Left lung (tissue), 10 donors: ENCODE results near the gene AP2A2. TPM values are rescaled to one million over a fixed set of nuclear protein-coding genes. Genes with fewer than 3 reads are reported as not detected.
A peak's percentile ranks its signal among the peaks of the same experiment; 100 is the strongest.

ENCODE experiments used
- ATAC-seq: fragments of 200-7000 bp; cut with Tn5 transposase; one replicate; pipeline ENCODE4 v1.9.1; 2020; ENCODE audit warnings: moderate library complexity
- DNase-seq, 4 donors: peaks; one replicate each; pipeline ENCODE4 v3.0.0-alpha.2; 2013 to 2020
- H3K27ac ChIP-seq, 2 donors: fragments of 200-600 bp; sonication (generic) in 1 of 2; one replicate each; pipeline versions ENCODE4 v1.5.0 to v1.8.0; 2020 to 2021
- H3K27me3 ChIP-seq, 2 donors: fragments of 200-600 bp; sonication (generic) in 1 of 2; one replicate each; pipeline versions ENCODE4 v1.5.0 to v1.8.0; 2020 to 2021
- H3K36me3 ChIP-seq, 2 donors: fragments of 200-600 bp; sonication (generic) in 1 of 2; one replicate each; pipeline versions ENCODE4 v1.5.0 to v1.8.0; 2020 to 2021
- H3K4me1 ChIP-seq, 2 donors: fragments of 200-600 bp; one replicate each; pipeline ENCODE4 v1.8.0; 2021
- H3K4me3 ChIP-seq, 2 donors: fragments of 200-600 bp; sonication (generic) in 1 of 2; one replicate each; pipeline versions ENCODE4 v1.5.0 to v1.8.0; 2020 to 2021; ENCODE audit warnings: mild to moderate bottlenecking in 1 of 2
- H3K9me3 ChIP-seq, 2 donors: fragments of 200-600 bp; sonication (generic) in 1 of 2; one replicate each; pipeline versions ENCODE4 v1.5.0 to v1.8.0; 2020 to 2021
- CTCF ChIP-seq, 2 donors: fragments of 200-600 bp; sonication (generic) in 1 of 2; IDR thresholded peaks; one replicate each; pipeline versions ENCODE4 v1.5.0 to v1.8.0; 2021; ENCODE audit warnings: antibody characterized with exemption in 2 of 2
- intact Hi-C, 2 donors: fragments of 100-400 bp; cut with DNase I; formaldehyde crosslinking; loops; one replicate each; pipeline versions ENCODE4 v1.11.2 to v1.14.2; 2022
- polyA plus RNA-seq, 6 donors: library from polyadenylated mRNA; unstranded; fragments of 120-200 nt; gene quantifications; one replicate each; pipeline ENCODE4 v1.2.1, GENCODE V29; 2013; ENCODE audit not compliant: insufficient read length in 6 of 6
- total RNA-seq, 2 donors: library from RNA; stranded (reverse); fragmentation: NEBNext Ultra II Directional; extraction: Animal tissue kit (Norgen Biotek cat#: 25700); gene quantifications; one replicate each; pipeline ENCODE4 v1.2.1, GENCODE V29; 2021
- donor health status: DM: no; HTN: yes; CAD: no.
- donor health status: DM: no; HTN: no; CAD: no.

AP2A2 gene
- total and polyA plus RNA-seq, 8 donors: 77.0 to 98.4 (median 83.0) TPM

GRCh38 chr11:984546-984945, 58.9 kb downstream of the AP2A2 start:
- H3K27ac ChIP-seq: no peak overlapping the region
- ATAC-seq: no peak
- intact Hi-C loops: no loop called here
- no peak for DNase-seq
- H3K9me3 ChIP-seq: no peaks in the 10 kb centered on the region
- peaks cover 0 to 91% of the 10 kb centered on the region in 2 donors for H3K36me3 ChIP-seq
- no peak overlapping the region for H3K4me3 ChIP-seq
- H3K27me3 ChIP-seq: no peaks in the 10 kb centered on the region
- TF ChIP-seq CTCF (IDR thresholded peaks at IDR 0.05): no peak
- peaks cover 4 to 23% of the 10 kb centered on the region in 2 donors for H3K4me1 ChIP-seq

GRCh38 chr11:985406-985805, 59.7 kb downstream of the AP2A2 start:
- ATAC-seq (peak; percentile 60), DNase-seq (peak in 3 of 4 donors; percentile 9 to 72 (median 57))
- Histone ChIP-seq H3K4me3 (no peak overlapping the region), H3K27ac (no peak overlapping the region), H3K36me3 (peaks cover 0 to 97% of the 10 kb centered on the region in 2 donors), H3K27me3 (no peaks in the 10 kb centered on the region), H3K9me3 (no peaks in the 10 kb centered on the region), H3K4me1 (peaks cover 3 to 21% of the 10 kb centered on the region in 2 donors)
- TF ChIP-seq CTCF (IDR thresholded peaks at IDR 0.05): no peak
- intact Hi-C loops: no loop called here

GRCh38 chr11:985848-986247, 60.2 kb downstream of the AP2A2 start:
- DNase-seq (no peak), ATAC-seq (no peak)
- no peaks in the 10 kb centered on the region for H3K9me3 ChIP-seq
- intact Hi-C loops: no loop called here
- H3K27ac ChIP-seq: no peak overlapping the region
- H3K36me3 ChIP-seq: peaks cover 0 to 94% of the 10 kb centered on the region in 2 donors
- no peak for TF ChIP-seq CTCF (IDR thresholded peaks at IDR 0.05)
- no peak overlapping the region for H3K4me3 ChIP-seq
- no peaks in the 10 kb centered on the region for H3K27me3 ChIP-seq
- H3K4me1 ChIP-seq: peaks cover 0 to 17% of the 10 kb centered on the region in 2 donors

GRCh38 chr11:986270-986951, 60.7 kb downstream of the AP2A2 start:
- intact Hi-C loops: no loop called here
- Histone ChIP-seq H3K27ac (no peak overlapping the region), H3K9me3 (no peaks in the 10 kb centered on the region), H3K27me3 (no peaks in the 10 kb centered on the region), H3K4me1 (peaks cover 0 to 13% of the 10 kb centered on the region in 2 donors), H3K4me3 (no peak overlapping the region), H3K36me3 (peaks cover 0 to 91% of the 10 kb centered on the region in 2 donors)
- TF ChIP-seq CTCF (IDR thresholded peaks at IDR 0.05): no peak
- DNase-seq (peak in 3 of 4 donors; percentile 18 to 80 (median 73)), ATAC-seq (peak; percentile 87)

GRCh38 chr11:986952-987305, 61.3 kb downstream of the AP2A2 start:
- no peak for TF ChIP-seq CTCF (IDR thresholded peaks at IDR 0.05)
- H3K36me3 ChIP-seq: peaks cover 0 to 91% of the 10 kb centered on the region in 2 donors
- intact Hi-C loops: no loop called here
- H3K27me3 ChIP-seq: no peaks in the 10 kb centered on the region
- ATAC-seq: no peak
- DNase-seq: no peak
- H3K9me3 ChIP-seq: no peaks in the 10 kb centered on the region
- no peak overlapping the region for H3K4me3 ChIP-seq
- peaks cover 0 to 13% of the 10 kb centered on the region in 2 donors for H3K4me1 ChIP-seq
- H3K27ac ChIP-seq: no peak overlapping the region
